ENCODE results near the gene ZDHHC20.
"Not testable (repeated sequence)": the region's sequence is repeated elsewhere in the genome, so short reads cannot be mapped to it uniquely, and the experiment has no call there.

ZDHHC20 gene

GRCh38 chr13:21435231-21435630 is 23.9 kb downstream of the ZDHHC20 start:
- no peak for DNase-seq

- no peak for DNase-seq
Observed at GRCh38 chr13:21434588-21434987, 24.5 kb downstream of the ZDHHC20 start.

GRCh38 chr13:21429211-21429610 is 29.9 kb downstream of the ZDHHC20 start:
- no peak for DNase-seq

GRCh38 chr13:21427741-21428140 is 31.4 kb downstream of the ZDHHC20 start:
- DNase-seq = no peak

- DNase-seq = peak; percentile 15
Observed at GRCh38 chr13:21426238-21426637, 32.9 kb downstream of the ZDHHC20 start.

GRCh38 chr13:21420706-21421105 is 38.4 kb downstream of the ZDHHC20 start:
- no peak for DNase-seq

GRCh38 chr13:21413013-21413412 is 46.1 kb downstream of the ZDHHC20 start:
- no peak for DNase-seq

GRCh38 chr13:21410453-21410852 is 48.6 kb downstream of the ZDHHC20 start:
- not testable (repeated sequence) for DNase-seq

- no peak for DNase-seq
Observed at GRCh38 chr13:21405309-21405708, 53.8 kb downstream of the ZDHHC20 start.

- DNase-seq = no peak
Observed at GRCh38 chr13:21402586-21403307, 56.4 kb downstream of the ZDHHC20 start.

GRCh38 chr13:21399741-21400140 is 59.4 kb downstream of the ZDHHC20 start:
- DNase-seq = peak; percentile 5

GRCh38 chr13:21395953-21396352 is 63.1 kb downstream of the ZDHHC20 start:
- DNase-seq = peak; percentile 37

GRCh38 chr13:21389124-21389523 is 70.0 kb downstream of the ZDHHC20 start:
- no peak for DNase-seq

- no peak for DNase-seq
Observed at GRCh38 chr13:21385710-21386109, 73.4 kb downstream of the ZDHHC20 start.

GRCh38 chr13:21383090-21383489 is 76.0 kb downstream of the ZDHHC20 start:
- no peak for DNase-seq

GRCh38 chr13:21376998-21377985 is 81.8 kb downstream of the ZDHHC20 start:
- not testable (repeated sequence) for DNase-seq

- no peak for DNase-seq
Observed at GRCh38 chr13:21372530-21372929, 86.6 kb downstream of the ZDHHC20 start.

GRCh38 chr13:21371011-21371410 is 88.1 kb downstream of the ZDHHC20 start:
- DNase-seq = no peak

GRCh38 chr13:21365574-21365973 is 93.5 kb downstream of the ZDHHC20 start:
- no peak for DNase-seq

- DNase-seq = no peak
Observed at GRCh38 chr13:21364916-21365315, 94.2 kb downstream of the ZDHHC20 start.

GRCh38 chr13:21364357-21364756 is 94.7 kb downstream of the ZDHHC20 start:
- DNase-seq = no peak

- DNase-seq = no peak
Observed at GRCh38 chr13:21362741-21363140, 96.4 kb downstream of the ZDHHC20 start.

GRCh38 chr13:21361706-21362105 is 97.4 kb downstream of the ZDHHC20 start:
- DNase-seq = no peak

- no peak for DNase-seq
Observed at GRCh38 chr13:21361123-21361522, 98.0 kb downstream of the ZDHHC20 start.

Measured in activated CD4-positive, alpha-beta T cell treated with anti-CD3 and anti-CD28 coated beads, Interleukin-2, Interleukin-6, amounts not matched to agents 100 ng/mL and 50 ng/mL, durations not matched to agents 16 hours and 8 hours (primary cell).